H1 (cell line): ENCODE measurements around the gene GRIN2C. TPM values are rescaled to one million over a fixed set of nuclear protein-coding genes. Genes with fewer than 3 reads are reported as not detected.

Source experiments
- RNF2 ChIP-seq: fragments of 200-900, 300-1000 bp; sonication (generic); IDR thresholded peaks from 2 replicates; pipeline ENCODE4 v1.7.1; 2016; ENCODE audit warnings: borderline replicate concordance, low read depth, mild to moderate bottlenecking, antibody characterized with exemption, low read length; ENCODE audit not compliant: poor library complexity, severe bottlenecking; ENCODE audit errors: missing control alignments
- polyA plus RNA-seq, 7 experiments: library from polyadenylated mRNA; depleted of rRNA in 3 of 7; stranded (reverse) in 5 of 7; unstranded in 2 of 7; fragments of >200 nt in 5 of 7; fragments of 200-250 nt in 2 of 7; gene quantifications; 1 replicate in 5 of 7; 2 replicates in 1 of 7; 4 replicates in 1 of 7; pipeline versions ENCODE4 v1.2.1 to v1.2.3, GENCODE V29; 2011 to 2013; ENCODE audit warnings: missing spikeins in 2 of 7, mixed read lengths in 2 of 7
- total RNA-seq: library from RNA; stranded (reverse); fragmentation: NEBNext Ultra II Directional; extraction: Animal tissue kit (Norgen Biotek cat#: 25700); gene quantifications from 2 replicates; pipeline ENCODE4 v1.2.1, GENCODE V29; 2021

The GRIN2C gene
- total and polyA plus RNA-seq, 2 of the 8 experiments (the other 6 are each of a cell fraction or from before 2014, with no cell fraction given): 0.06 to 0.07 TPM

GRCh38 chr17:74888469-74888868, 28.8 kb upstream of the GRIN2C start (continued):
- no peak for TF ChIP-seq RNF2
